ENCODE data around the gene RAD17.

GRCh38 chr5:69334793-69335268 lies 34.8 kb upstream of the RAD17 start:
- TF ChIP-seq, protein P1, sequence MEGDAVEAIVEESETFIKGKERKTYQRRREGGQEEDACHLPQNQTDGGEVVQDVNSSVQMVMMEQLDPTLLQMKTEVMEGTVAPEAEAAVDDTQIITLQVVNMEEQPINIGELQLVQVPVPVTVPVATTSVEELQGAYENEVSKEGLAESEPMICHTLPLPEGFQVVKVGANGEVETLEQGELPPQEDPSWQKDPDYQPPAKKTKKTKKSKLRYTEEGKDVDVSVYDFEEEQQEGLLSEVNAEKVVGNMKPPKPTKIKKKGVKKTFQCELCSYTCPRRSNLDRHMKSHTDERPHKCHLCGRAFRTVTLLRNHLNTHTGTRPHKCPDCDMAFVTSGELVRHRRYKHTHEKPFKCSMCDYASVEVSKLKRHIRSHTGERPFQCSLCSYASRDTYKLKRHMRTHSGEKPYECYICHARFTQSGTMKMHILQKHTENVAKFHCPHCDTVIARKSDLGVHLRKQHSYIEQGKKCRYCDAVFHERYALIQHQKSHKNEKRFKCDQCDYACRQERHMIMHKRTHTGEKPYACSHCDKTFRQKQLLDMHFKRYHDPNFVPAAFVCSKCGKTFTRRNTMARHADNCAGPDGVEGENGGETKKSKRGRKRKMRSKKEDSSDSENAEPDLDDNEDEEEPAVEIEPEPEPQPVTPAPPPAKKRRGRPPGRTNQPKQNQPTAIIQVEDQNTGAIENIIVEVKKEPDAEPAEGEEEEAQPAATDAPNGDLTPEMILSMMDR (conservative IDR thresholded peaks at IDR 0.05; ENCODE audit: low read depth in 2 of 2), result peak; percentile 74 to 93
- TF ChIP-seq POLR2AphosphoS5 (IDR thresholded peaks at IDR 0.05; ENCODE audit: low read depth) (no peak), EZH2phosphoT487 (IDR thresholded peaks at IDR 0.05; ENCODE audit: unreplicated experiment) (no peak), EZH2 (IDR thresholded peaks at IDR 0.05; ENCODE audit: low read depth, unreplicated experiment) (no peak), CREB1 (CRISPR knock-in tag; IDR thresholded peaks at IDR 0.05; ENCODE audit: low read depth) (no peak), STAT1 (IDR thresholded peaks at IDR 0.05; ENCODE audit: unreplicated experiment) (no peak), JUNB (IDR thresholded peaks at IDR 0.05; ENCODE audit: unreplicated experiment) (no peak), ZNF331 (CRISPR knock-in tag; IDR thresholded peaks at IDR 0.05; ENCODE audit: low read depth) (no peak), NANOG (IDR thresholded peaks at IDR 0.05; ENCODE audit: borderline replicate concordance) (no peak), ZNF114 (CRISPR knock-in tag; IDR thresholded peaks at IDR 0.05) (no peak)
- TF ChIP-seq, protein P2, sequence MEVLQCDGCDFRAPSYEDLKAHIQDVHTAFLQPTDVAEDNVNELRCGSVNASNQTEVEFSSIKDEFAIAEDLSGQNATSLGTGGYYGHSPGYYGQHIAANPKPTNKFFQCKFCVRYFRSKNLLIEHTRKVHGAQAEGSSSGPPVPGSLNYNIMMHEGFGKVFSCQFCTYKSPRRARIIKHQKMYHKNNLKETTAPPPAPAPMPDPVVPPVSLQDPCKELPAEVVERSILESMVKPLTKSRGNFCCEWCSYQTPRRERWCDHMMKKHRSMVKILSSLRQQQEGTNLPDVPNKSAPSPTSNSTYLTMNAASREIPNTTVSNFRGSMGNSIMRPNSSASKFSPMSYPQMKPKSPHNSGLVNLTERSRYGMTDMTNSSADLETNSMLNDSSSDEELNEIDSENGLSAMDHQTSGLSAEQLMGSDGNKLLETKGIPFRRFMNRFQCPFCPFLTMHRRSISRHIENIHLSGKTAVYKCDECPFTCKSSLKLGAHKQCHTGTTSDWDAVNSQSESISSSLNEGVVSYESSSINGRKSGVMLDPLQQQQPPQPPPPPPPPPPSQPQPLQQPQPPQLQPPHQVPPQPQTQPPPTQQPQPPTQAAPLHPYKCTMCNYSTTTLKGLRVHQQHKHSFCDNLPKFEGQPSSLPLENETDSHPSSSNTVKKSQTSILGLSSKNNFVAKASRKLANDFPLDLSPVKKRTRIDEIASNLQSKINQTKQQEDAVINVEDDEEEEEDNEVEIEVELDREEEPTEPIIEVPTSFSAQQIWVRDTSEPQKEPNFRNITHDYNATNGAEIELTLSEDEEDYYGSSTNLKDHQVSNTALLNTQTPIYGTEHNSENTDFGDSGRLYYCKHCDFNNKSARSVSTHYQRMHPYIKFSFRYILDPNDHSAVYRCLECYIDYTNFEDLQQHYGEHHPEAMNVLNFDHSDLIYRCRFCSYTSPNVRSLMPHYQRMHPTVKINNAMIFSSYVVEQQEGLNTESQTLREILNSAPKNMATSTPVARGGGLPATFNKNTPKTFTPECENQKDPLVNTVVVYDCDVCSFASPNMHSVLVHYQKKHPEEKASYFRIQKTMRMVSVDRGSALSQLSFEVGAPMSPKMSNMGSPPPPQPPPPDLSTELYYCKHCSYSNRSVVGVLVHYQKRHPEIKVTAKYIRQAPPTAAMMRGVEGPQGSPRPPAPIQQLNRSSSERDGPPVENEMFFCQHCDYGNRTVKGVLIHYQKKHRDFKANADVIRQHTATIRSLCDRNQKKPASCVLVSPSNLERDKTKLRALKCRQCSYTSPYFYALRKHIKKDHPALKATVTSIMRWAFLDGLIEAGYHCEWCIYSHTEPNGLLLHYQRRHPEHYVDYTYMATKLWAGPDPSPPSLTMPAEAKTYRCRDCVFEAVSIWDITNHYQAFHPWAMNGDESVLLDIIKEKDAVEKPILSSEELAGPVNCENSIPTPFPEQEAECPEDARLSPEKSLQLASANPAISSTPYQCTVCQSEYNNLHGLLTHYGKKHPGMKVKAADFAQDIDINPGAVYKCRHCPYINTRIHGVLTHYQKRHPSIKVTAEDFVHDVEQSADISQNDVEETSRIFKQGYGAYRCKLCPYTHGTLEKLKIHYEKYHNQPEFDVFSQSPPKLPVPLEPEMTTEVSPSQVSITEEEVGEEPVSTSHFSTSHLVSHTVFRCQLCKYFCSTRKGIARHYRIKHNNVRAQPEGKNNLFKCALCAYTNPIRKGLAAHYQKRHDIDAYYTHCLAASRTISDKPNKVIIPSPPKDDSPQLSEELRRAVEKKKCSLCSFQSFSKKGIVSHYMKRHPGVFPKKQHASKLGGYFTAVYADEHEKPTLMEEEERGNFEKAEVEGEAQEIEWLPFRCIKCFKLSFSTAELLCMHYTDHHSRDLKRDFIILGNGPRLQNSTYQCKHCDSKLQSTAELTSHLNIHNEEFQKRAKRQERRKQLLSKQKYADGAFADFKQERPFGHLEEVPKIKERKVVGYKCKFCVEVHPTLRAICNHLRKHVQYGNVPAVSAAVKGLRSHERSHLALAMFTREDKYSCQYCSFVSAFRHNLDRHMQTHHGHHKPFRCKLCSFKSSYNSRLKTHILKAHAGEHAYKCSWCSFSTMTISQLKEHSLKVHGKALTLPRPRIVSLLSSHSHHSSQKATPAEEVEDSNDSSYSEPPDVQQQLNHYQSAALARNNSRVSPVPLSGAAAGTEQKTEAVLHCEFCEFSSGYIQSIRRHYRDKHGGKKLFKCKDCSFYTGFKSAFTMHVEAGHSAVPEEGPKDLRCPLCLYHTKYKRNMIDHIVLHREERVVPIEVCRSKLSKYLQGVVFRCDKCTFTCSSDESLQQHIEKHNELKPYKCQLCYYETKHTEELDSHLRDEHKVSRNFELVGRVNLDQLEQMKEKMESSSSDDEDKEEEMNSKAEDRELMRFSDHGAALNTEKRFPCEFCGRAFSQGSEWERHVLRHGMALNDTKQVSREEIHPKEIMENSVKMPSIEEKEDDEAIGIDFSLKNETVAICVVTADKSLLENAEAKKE (CRISPR knock-in tag; IDR thresholded peaks at IDR 0.05), result no peak
- TF ChIP-seq, protein P3, sequence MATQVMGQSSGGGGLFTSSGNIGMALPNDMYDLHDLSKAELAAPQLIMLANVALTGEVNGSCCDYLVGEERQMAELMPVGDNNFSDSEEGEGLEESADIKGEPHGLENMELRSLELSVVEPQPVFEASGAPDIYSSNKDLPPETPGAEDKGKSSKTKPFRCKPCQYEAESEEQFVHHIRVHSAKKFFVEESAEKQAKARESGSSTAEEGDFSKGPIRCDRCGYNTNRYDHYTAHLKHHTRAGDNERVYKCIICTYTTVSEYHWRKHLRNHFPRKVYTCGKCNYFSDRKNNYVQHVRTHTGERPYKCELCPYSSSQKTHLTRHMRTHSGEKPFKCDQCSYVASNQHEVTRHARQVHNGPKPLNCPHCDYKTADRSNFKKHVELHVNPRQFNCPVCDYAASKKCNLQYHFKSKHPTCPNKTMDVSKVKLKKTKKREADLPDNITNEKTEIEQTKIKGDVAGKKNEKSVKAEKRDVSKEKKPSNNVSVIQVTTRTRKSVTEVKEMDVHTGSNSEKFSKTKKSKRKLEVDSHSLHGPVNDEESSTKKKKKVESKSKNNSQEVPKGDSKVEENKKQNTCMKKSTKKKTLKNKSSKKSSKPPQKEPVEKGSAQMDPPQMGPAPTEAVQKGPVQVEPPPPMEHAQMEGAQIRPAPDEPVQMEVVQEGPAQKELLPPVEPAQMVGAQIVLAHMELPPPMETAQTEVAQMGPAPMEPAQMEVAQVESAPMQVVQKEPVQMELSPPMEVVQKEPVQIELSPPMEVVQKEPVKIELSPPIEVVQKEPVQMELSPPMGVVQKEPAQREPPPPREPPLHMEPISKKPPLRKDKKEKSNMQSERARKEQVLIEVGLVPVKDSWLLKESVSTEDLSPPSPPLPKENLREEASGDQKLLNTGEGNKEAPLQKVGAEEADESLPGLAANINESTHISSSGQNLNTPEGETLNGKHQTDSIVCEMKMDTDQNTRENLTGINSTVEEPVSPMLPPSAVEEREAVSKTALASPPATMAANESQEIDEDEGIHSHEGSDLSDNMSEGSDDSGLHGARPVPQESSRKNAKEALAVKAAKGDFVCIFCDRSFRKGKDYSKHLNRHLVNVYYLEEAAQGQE (IDR thresholded peaks at IDR 0.05; ENCODE audit: unreplicated experiment), result no peak
- TF ChIP-seq, protein P4, sequence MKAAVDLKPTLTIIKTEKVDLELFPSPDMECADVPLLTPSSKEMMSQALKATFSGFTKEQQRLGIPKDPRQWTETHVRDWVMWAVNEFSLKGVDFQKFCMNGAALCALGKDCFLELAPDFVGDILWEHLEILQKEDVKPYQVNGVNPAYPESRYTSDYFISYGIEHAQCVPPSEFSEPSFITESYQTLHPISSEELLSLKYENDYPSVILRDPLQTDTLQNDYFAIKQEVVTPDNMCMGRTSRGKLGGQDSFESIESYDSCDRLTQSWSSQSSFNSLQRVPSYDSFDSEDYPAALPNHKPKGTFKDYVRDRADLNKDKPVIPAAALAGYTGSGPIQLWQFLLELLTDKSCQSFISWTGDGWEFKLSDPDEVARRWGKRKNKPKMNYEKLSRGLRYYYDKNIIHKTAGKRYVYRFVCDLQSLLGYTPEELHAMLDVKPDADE (IDR thresholded peaks at IDR 0.05), result no peak
